ENCODE data around the gene PGAP6.

GRCh38 chr16:379183-379960, 2.4 kb downstream of the PGAP6 start:
- TF ChIP-seq POLR2A (IDR thresholded peaks at IDR 0.05; ENCODE audit: low read depth, low read length) (no peak), TAF1 (IDR thresholded peaks at IDR 0.05; ENCODE audit: borderline replicate concordance, low read depth, low read length) (no peak)

Measured in GM12892 (cell line).